HFF-Myc (cell line): ENCODE measurements around the gene OR52E5.

Source experiments
- DNase-seq: peaks from one replicate; pipeline ENCODE4 v3.0.0-alpha.2; 2011; ENCODE audit warnings: low read depth; ENCODE audit errors: extremely low read depth
- H3K4me3 ChIP-seq: replicated peaks from 2 replicates; pipeline ENCODE4 v1.5.1; 2011; ENCODE audit warnings: low read depth, mild to moderate bottlenecking, control low read depth, low read length
- TF ChIP-seq, protein P1 (sequence below): IDR thresholded peaks from 2 replicates; pipeline ENCODE4 v1.5.1; 2012; ENCODE audit warnings: mild to moderate bottlenecking, low read depth, low read length, control low read depth; ENCODE audit errors: missing control alignments

The OR52E5 gene

DNA sequence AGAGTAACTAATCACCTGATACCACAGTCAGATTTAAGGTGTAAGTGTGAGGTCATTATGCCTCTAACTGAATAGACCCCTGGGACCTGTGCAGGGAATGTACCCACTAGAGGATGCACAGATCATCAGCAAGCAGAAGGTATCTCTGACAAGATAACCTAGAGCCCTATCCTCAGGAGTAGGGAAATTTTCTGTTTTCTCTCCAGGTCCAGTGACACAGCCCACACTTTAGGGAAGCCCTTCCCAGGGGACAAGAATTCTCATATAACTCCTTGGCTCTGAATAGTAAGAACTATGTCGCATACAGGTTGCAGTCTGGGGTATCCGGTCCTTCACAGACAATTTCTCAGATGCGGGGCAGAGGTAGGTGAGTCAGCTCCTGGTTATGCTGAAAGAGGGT, at the start of gene OR52E5:
Gene OR52E5 (plus strand): TSS at position 301 of the 400 bp plus-strand sequence. CDS start 7,569 bp downstream, outside the sequence.
- TF ChIP-seq, protein P1, sequence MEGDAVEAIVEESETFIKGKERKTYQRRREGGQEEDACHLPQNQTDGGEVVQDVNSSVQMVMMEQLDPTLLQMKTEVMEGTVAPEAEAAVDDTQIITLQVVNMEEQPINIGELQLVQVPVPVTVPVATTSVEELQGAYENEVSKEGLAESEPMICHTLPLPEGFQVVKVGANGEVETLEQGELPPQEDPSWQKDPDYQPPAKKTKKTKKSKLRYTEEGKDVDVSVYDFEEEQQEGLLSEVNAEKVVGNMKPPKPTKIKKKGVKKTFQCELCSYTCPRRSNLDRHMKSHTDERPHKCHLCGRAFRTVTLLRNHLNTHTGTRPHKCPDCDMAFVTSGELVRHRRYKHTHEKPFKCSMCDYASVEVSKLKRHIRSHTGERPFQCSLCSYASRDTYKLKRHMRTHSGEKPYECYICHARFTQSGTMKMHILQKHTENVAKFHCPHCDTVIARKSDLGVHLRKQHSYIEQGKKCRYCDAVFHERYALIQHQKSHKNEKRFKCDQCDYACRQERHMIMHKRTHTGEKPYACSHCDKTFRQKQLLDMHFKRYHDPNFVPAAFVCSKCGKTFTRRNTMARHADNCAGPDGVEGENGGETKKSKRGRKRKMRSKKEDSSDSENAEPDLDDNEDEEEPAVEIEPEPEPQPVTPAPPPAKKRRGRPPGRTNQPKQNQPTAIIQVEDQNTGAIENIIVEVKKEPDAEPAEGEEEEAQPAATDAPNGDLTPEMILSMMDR: no peak
- DNase-seq: no peak
- H3K4me3 ChIP-seq: no peak within 1 kb of the TSS

DNA sequence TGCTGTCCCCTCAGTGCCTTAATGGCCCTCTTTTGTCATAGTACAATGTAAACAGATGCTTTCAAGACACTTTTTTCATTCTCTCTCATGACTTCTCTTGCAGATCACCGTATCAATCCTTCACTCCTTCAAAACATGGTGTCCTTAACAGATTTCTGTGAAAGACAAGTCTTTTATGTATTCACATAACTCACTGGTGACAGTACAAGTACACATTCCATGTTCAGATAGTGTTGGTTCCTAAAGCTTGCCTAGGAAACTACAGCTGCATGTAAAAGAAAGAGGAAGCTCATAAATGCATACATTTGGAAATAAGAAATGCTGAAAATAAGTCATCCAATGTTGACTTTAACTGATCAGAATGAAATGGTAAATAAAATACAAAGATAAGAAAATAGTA, 46.3 kb upstream of the OR52E5 start:
- H3K4me3 ChIP-seq: no peak overlapping the region
- TF ChIP-seq, protein P1: no peak
- no peak for DNase-seq

DNA sequence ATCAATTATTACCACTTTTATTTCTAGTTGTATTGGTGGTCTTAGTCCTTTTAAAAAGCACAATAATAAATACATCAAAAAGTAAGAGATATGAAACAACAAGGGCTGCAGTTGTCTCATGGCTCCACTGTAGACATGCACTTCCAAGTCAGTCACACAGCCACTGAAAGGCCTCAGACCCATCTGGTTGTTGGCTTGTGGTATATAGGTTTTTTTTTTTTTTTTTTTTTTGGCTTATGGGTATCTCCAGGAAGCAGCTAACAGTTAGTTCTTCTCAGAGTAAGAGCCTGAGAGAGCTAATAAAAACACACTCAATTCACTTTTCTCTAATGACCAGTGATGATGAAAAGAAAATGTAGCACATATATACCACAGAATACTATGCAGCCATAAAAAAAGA, 45.3 kb upstream of the OR52E5 start:
- TF ChIP-seq, protein P1: no peak
- DNase-seq: no peak
- no peak overlapping the region for H3K4me3 ChIP-seq

DNA sequence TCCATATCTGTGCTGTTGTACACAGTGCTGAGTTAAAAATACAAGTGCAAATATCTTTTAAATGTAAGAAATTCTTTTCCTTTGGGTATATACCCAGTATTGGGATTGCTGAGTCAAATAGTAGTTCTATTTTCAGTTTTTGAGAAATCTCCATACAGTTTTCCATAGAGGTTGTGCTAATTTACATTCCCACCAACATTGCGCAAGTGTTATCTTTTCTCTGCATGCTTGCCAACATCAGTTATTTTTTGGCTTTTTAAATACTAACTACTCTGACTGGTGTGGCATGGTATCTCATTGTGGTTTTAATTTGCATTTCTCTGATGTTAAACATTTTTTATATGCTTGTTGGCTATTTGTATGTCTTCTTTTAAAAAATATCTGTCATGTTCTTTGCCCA, 42.0 kb upstream of the OR52E5 start:
- DNase-seq: no peak
- TF ChIP-seq, protein P1: no peak
- H3K4me3 ChIP-seq: no peak overlapping the region

DNA sequence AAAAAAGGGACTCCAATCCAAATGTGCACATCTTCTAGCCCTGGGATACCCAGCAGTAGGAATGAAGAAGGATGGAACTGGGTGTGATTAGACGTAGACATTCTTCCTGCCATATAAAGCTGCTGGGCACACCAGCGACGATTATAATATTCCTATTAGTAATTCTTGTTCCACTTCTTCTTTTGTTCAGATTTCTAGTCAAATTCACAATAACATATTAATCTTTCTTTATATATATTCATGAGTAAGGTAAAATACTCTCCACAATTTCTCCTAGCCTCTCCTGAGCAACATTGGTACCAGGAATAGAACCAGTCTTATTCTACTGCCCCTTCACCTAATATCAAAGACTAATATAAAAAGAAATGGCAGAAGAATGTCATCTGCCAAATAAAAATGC, 35.4 kb upstream of the OR52E5 start, which contains the start of gene OR52E8:
Gene OR52E8 (minus strand): TSS at position 101 of the 400 bp plus-strand sequence. CDS start 0 bp downstream, at position 101.
- H3K4me3 ChIP-seq: no peak within 1 kb of the TSS
- TF ChIP-seq, protein P1: no peak
- no peak for DNase-seq

DNA sequence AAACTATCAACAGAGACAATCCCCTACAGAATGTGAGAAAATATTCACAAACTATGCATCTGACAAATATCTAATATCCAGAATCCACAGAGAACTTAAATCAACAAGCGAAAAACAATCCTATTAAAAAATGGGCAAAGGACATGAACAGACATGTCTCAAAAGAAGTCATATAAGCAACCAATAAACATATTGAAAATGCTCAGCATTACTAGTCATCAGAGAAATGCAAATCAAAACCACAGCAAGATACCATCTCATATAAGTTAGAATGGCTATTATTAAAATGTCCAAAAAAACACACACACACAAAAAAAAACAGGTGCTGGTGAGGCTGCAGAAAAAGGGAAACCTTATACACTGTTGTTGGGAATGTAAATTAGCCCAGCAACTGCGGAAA, 27.2 kb upstream of the OR52E5 start:
- no peak overlapping the region for H3K4me3 ChIP-seq
- DNase-seq: no peak
- TF ChIP-seq, protein P1: no peak

DNA sequence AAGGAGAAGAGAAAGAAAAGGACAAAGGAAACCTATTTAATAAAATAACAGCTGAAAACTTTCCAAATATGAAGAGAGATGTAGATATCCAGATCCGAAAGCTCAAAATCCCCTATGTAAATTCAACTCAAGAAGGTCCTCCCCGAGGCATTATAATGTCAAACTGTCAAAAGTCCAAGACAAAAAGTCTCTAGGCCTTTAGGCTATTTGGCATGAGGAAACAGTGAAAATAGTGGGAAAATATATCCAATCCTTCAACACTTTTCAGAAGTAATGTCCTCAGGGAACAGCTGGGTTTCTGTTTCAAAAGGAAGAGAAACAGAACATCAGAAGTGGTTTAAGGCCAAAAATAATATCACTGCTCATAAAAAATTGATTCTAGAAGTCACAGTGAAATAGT, 14.4 kb upstream of the OR52E5 start:
- no peak for DNase-seq
- TF ChIP-seq, protein P1: no peak
- H3K4me3 ChIP-seq: no peak overlapping the region
